ENCODE results near the gene RABAC1.

DNA sequence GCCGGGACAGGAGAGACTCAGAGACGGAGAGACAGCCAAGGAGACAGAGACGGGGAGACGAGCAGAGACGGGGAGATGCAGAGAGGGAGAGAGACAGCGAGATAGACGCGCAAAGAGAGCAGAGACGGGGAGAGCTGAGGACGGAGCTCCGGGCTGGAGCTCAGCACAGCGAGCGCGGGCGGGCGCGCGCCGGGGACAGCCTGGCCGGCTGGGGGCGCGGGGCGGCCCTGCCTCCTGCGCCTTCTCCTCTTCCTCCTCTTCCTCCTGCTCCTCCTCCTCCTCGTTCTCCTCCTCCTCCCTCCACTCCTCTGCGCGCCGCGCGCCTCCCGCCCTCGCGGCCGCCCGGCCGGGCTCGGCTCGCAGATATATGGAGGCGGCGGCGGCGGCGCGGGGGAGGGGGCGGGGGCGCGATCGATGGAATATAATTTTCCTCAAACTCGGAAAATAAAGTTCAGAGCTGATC lies 30.9 kb downstream of the RABAC1 start, which contains the start of gene ERFL:
- TF ChIP-seq, protein P1, sequence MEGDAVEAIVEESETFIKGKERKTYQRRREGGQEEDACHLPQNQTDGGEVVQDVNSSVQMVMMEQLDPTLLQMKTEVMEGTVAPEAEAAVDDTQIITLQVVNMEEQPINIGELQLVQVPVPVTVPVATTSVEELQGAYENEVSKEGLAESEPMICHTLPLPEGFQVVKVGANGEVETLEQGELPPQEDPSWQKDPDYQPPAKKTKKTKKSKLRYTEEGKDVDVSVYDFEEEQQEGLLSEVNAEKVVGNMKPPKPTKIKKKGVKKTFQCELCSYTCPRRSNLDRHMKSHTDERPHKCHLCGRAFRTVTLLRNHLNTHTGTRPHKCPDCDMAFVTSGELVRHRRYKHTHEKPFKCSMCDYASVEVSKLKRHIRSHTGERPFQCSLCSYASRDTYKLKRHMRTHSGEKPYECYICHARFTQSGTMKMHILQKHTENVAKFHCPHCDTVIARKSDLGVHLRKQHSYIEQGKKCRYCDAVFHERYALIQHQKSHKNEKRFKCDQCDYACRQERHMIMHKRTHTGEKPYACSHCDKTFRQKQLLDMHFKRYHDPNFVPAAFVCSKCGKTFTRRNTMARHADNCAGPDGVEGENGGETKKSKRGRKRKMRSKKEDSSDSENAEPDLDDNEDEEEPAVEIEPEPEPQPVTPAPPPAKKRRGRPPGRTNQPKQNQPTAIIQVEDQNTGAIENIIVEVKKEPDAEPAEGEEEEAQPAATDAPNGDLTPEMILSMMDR (IDR thresholded peaks at IDR 0.05; ENCODE audit: control extremely low read depth in 1 of 3, insufficient read depth in 1 of 3, low read depth in 1 of 3, low read length in 3 of 3): no peak
- TF ChIP-seq TAF1 (IDR thresholded peaks at IDR 0.05; ENCODE audit: low read depth, low read length): no peak
- no peak for TF ChIP-seq EZH2 (IDR thresholded peaks at IDR 0.05; ENCODE audit: low read depth, low read length, severe bottlenecking)
- TF ChIP-seq TEAD4 (IDR thresholded peaks at IDR 0.05; ENCODE audit: low read depth, low read length): no peak
- TF ChIP-seq NRF1 (IDR thresholded peaks at IDR 0.05; ENCODE audit: low read depth, low read length): no peak
- no peak for TF ChIP-seq EP300 (IDR thresholded peaks at IDR 0.05; ENCODE audit: borderline replicate concordance in 1 of 2, low read depth in 2 of 2, low read length in 2 of 2)
- TF ChIP-seq ZNF274 (IDR thresholded peaks at IDR 0.05; ENCODE audit: borderline replicate concordance, extremely low read depth, low read length): no peak
- no peak for TF ChIP-seq ASH2L (IDR thresholded peaks at IDR 0.05; ENCODE audit: low read length)
- TF ChIP-seq RAD21 (IDR thresholded peaks at IDR 0.05 in 1 of 2, conservative IDR thresholded peaks at IDR 0.05 in 1 of 2; ENCODE audit: low read depth in 2 of 2, low read length in 2 of 2): no peak
- no peak for TF ChIP-seq CBX8 (IDR thresholded peaks at IDR 0.05; ENCODE audit: borderline replicate concordance, low read depth, low read length)
- TF ChIP-seq, protein P2, sequence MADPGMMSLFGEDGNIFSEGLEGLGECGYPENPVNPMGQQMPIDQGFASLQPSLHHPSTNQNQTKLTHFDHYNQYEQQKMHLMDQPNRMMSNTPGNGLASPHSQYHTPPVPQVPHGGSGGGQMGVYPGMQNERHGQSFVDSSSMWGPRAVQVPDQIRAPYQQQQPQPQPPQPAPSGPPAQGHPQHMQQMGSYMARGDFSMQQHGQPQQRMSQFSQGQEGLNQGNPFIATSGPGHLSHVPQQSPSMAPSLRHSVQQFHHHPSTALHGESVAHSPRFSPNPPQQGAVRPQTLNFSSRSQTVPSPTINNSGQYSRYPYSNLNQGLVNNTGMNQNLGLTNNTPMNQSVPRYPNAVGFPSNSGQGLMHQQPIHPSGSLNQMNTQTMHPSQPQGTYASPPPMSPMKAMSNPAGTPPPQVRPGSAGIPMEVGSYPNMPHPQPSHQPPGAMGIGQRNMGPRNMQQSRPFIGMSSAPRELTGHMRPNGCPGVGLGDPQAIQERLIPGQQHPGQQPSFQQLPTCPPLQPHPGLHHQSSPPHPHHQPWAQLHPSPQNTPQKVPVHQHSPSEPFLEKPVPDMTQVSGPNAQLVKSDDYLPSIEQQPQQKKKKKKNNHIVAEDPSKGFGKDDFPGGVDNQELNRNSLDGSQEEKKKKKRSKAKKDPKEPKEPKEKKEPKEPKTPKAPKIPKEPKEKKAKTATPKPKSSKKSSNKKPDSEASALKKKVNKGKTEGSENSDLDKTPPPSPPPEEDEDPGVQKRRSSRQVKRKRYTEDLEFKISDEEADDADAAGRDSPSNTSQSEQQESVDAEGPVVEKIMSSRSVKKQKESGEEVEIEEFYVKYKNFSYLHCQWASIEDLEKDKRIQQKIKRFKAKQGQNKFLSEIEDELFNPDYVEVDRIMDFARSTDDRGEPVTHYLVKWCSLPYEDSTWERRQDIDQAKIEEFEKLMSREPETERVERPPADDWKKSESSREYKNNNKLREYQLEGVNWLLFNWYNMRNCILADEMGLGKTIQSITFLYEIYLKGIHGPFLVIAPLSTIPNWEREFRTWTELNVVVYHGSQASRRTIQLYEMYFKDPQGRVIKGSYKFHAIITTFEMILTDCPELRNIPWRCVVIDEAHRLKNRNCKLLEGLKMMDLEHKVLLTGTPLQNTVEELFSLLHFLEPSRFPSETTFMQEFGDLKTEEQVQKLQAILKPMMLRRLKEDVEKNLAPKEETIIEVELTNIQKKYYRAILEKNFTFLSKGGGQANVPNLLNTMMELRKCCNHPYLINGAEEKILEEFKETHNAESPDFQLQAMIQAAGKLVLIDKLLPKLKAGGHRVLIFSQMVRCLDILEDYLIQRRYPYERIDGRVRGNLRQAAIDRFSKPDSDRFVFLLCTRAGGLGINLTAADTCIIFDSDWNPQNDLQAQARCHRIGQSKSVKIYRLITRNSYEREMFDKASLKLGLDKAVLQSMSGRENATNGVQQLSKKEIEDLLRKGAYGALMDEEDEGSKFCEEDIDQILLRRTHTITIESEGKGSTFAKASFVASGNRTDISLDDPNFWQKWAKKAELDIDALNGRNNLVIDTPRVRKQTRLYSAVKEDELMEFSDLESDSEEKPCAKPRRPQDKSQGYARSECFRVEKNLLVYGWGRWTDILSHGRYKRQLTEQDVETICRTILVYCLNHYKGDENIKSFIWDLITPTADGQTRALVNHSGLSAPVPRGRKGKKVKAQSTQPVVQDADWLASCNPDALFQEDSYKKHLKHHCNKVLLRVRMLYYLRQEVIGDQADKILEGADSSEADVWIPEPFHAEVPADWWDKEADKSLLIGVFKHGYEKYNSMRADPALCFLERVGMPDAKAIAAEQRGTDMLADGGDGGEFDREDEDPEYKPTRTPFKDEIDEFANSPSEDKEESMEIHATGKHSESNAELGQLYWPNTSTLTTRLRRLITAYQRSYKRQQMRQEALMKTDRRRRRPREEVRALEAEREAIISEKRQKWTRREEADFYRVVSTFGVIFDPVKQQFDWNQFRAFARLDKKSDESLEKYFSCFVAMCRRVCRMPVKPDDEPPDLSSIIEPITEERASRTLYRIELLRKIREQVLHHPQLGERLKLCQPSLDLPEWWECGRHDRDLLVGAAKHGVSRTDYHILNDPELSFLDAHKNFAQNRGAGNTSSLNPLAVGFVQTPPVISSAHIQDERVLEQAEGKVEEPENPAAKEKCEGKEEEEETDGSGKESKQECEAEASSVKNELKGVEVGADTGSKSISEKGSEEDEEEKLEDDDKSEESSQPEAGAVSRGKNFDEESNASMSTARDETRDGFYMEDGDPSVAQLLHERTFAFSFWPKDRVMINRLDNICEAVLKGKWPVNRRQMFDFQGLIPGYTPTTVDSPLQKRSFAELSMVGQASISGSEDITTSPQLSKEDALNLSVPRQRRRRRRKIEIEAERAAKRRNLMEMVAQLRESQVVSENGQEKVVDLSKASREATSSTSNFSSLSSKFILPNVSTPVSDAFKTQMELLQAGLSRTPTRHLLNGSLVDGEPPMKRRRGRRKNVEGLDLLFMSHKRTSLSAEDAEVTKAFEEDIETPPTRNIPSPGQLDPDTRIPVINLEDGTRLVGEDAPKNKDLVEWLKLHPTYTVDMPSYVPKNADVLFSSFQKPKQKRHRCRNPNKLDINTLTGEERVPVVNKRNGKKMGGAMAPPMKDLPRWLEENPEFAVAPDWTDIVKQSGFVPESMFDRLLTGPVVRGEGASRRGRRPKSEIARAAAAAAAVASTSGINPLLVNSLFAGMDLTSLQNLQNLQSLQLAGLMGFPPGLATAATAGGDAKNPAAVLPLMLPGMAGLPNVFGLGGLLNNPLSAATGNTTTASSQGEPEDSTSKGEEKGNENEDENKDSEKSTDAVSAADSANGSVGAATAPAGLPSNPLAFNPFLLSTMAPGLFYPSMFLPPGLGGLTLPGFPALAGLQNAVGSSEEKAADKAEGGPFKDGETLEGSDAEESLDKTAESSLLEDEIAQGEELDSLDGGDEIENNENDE (IDR thresholded peaks at IDR 0.05; ENCODE audit: insufficient replicate concordance, low read length): no peak
- TF ChIP-seq TCF12 (IDR thresholded peaks at IDR 0.05; ENCODE audit: low read depth, low read length): no peak

All from H1 (cell line).